Measurements from ENCODE around the gene ASB13.

GRCh38 chr10:5592070-5592469 is 74.3 kb downstream of the ASB13 start:
- TF ChIP-seq ZNF169 (tag by site-specific recombination; IDR thresholded peaks at IDR 0.05): no peak
- TF ChIP-seq ZNF366 (tag by site-specific recombination; conservative IDR thresholded peaks at IDR 0.05): no peak
- TF ChIP-seq CTCF (tag by site-specific recombination; IDR thresholded peaks at IDR 0.05): no peak
- no peak for TF ChIP-seq ZNF324 (tag by site-specific recombination; IDR thresholded peaks at IDR 0.05)
- TF ChIP-seq ZNF530 (tag by site-specific recombination; IDR thresholded peaks at IDR 0.05; ENCODE audit: low read depth): no peak
- no peak for TF ChIP-seq MYNN (tag by site-specific recombination; IDR thresholded peaks at IDR 0.05; ENCODE audit: borderline replicate concordance)
- no peak for TF ChIP-seq ZNF639 (tag by site-specific recombination; IDR thresholded peaks at IDR 0.05)
- TF ChIP-seq PATZ1 (tag by site-specific recombination; IDR thresholded peaks at IDR 0.05): no peak
- no peak for TF ChIP-seq ZNF558 (tag by site-specific recombination; IDR thresholded peaks at IDR 0.05)

Data from HEK293 (cell line).